BJ (cell line): ENCODE data around the gene MTG2. TPM values are rescaled to one million over a fixed set of nuclear protein-coding genes. Genes with fewer than 3 reads are reported as not detected.

Source experiments
- CTCF ChIA-PET: fragments of 350-600 bp; formaldehyde crosslinking; extraction: SDS; loops from one replicate; lab custom pipeline; 2021; ENCODE audit warnings: antibody characterized with exemption, inconsistent platforms; lab: Yijun Ruan, JAX
- POLR2A ChIA-PET: fragments of 300-600 bp; sonication (Branson Sonifier 250); formaldehyde crosslinking; extraction: SDS; loops from one replicate; lab custom pipeline; 2021; ENCODE audit warnings: antibody characterized with exemption; lab: Charles Lee
- DNase-seq: peaks from one replicate; pipeline ENCODE4 v3.0.0-alpha.2; 2011; ENCODE audit warnings: low read depth
- H3K27me3 ChIP-seq: 2 replicates; pipeline ENCODE4 v1.6.0; 2011; ENCODE audit warnings: low read length; ENCODE audit not compliant: control insufficient read depth, insufficient read depth
- H3K36me3 ChIP-seq: 2 replicates; pipeline ENCODE4 v1.5.1; 2011; ENCODE audit warnings: low read length; ENCODE audit not compliant: control insufficient read depth, insufficient read depth
- H3K4me3 ChIP-seq: 2 replicates; pipeline ENCODE4 v1.5.1; 2011; ENCODE audit warnings: low read depth, mild to moderate bottlenecking, control low read depth, low read length
- CTCF ChIP-seq: IDR thresholded peaks from 2 replicates; pipeline ENCODE4 v1.5.1; 2011; ENCODE audit warnings: low read depth, mild to moderate bottlenecking, control low read depth, inconsistent platforms, low read length, moderate library complexity; ENCODE audit not compliant: insufficient read depth
- polyA plus RNA-seq: library from polyadenylated mRNA; depleted of rRNA; stranded (reverse); fragments of >200 nt; gene quantifications from 2 replicates; pipeline ENCODE4 v1.2.3, GENCODE V29; 2011

The MTG2 gene
- polyA plus RNA-seq, 1 experiment: 19.3 TPM

GRCh38 chr20:62142252-62143080 is 40.4 kb upstream of the MTG2 start:
- no peak for DNase-seq
- Histone ChIP-seq H3K4me3 (peak overlapping the region; percentile 69), H3K27me3 (no peaks in the 10 kb centered on the region), H3K36me3 (peaks cover 22% of the 10 kb centered on the region)
- ChIA-PET CTCF (interaction anchor here (1.3 to 3.2 kb wide), 4 partner anchors 10 to 131 kb away, joined by 3 to 12 read pairs (median 8); no protein-coding TSS in a partner anchor), POLR2A (no interaction called here)
- TF ChIP-seq CTCF: no peak

- Histone ChIP-seq H3K27me3 (no peaks in the 10 kb centered on the region), H3K36me3 (peaks cover 13% of the 10 kb centered on the region), H3K4me3 (peak within 1 kb of the TSS; percentile 69)
- no peak for TF ChIP-seq CTCF
- CTCF ChIA-PET: interaction anchor here (1.3 kb wide), 1 partner anchor 11 kb away, joined by 4 read pairs; no protein-coding TSS in a partner anchor
- POLR2A ChIA-PET: no interaction called here
- DNase-seq: no peak
Measured at GRCh38 chr20:62143081-62143956, 39.5 kb upstream of the MTG2 start, which contains the start of the genes PSMA7 and SS18L1. Gene PSMA7 (minus strand): TSS chr20:62143394. CDS start chr20:62143303, 91 bp downstream. Gene SS18L1 (plus strand): TSS chr20:62143769. CDS start chr20:62143821, 52 bp downstream.

GRCh38 chr20:62143957-62144825 is 38.6 kb upstream of the MTG2 start:
- Histone ChIP-seq H3K36me3 (peaks cover 10% of the 10 kb centered on the region), H3K4me3 (peak overlapping the region; percentile 69), H3K27me3 (no peaks in the 10 kb centered on the region)
- CTCF ChIA-PET: interaction anchor here (0.6 to 1.3 kb wide), 3 partner anchors 11 to 15 kb away, joined by 3 to 4 read pairs (median 3); no protein-coding TSS in a partner anchor
- TF ChIP-seq CTCF: peak; percentile 19; the same call in 1 of the 2 replicates
- POLR2A ChIA-PET: no interaction called here
- no peak for DNase-seq

GRCh38 chr20:62145688-62146018 is 37.2 kb upstream of the MTG2 start:
- Histone ChIP-seq H3K27me3 (no peaks in the 10 kb centered on the region), H3K4me3 (no peak overlapping the region), H3K36me3 (peaks cover 2% of the 10 kb centered on the region; the same call in 1 of the 2 replicates)
- ChIA-PET POLR2A (no interaction called here), CTCF (interaction anchor here (0.6 to 2.3 kb wide), 3 partner anchors 10 to 134 kb away, joined by 3 to 6 read pairs (median 6); no protein-coding TSS in a partner anchor)
- DNase-seq: no peak
- TF ChIP-seq CTCF: no peak
